Astrocyte (in vitro differentiated cells and primary cell): ENCODE data around the gene TJP1.

Source experiments
- CTCF ChIP-seq: IDR thresholded peaks from 2 replicates; pipeline ENCODE4 v1.5.1; 2011; ENCODE audit warnings: low read depth, mild to moderate bottlenecking, inconsistent platforms, low read length, moderate library complexity; ENCODE audit not compliant: insufficient read depth
- EZH2 ChIP-seq: IDR thresholded peaks from 2 replicates; pipeline ENCODE4 v1.6.1; 2012; ENCODE audit warnings: mild to moderate bottlenecking, low read length, inconsistent platforms; ENCODE audit not compliant: insufficient read depth

- TF ChIP-seq CTCF = no peak
- no peak for TF ChIP-seq EZH2
These were observed 29.9 kb upstream of the TJP1 start for GRCh38 chr15:29852201-29852600.
